Regular cardiac myocyte (primary cell): ENCODE data around the gene CACNA2D2. TPM values are rescaled to one million over a fixed set of nuclear protein-coding genes. Genes with fewer than 3 reads are reported as not detected.

Experiments used
- total RNA-seq: library from RNA; depleted of rRNA; stranded (reverse); fragments of >200 nt; gene quantifications from 2 replicates; pipeline ENCODE4 v1.2.3, GENCODE V29; 2014

Gene CACNA2D2
- not detected in 2 replicates for total RNA-seq

DNA sequence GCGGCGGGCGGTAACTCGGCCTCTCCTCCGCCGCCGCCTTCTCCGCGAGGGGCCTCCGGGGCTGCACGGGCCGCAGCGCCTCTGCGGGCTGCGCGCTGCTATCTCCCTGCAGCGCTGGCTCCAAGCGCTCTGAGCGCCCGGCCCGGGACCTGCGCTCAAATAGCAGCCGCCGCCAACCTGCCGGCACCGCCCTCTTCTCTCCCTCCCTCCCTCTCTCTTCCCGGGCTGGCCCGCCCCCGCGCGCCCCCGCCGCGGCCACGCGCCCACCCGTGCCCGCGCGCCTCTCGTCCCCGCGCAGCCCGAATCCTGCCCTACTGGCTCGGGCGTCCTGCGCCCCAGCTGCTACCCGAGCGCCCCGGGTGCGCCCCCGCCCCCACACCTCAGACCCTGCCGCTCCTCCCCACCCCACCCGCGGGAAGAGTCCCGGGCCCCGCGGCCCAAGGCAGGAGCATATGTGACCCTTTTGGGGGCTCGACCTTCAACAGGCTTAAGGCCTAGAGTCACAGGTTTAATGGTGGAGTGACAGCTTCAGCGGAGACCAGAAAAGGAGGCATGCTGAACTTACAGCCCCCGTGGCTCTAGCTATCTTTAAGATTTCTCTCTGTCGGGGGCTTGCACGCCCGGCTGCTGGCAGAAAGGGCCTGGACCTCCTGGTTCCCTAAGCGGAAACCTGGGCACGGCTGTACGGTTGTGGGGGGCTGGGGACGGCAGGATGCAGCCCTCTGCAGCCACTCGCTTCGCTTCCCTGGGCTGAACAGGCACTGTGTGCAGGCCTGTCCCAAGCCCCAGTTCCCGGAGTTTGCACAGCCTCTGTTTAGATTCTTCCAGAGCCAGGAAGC is at the start of gene CACNA2D2:
CACNA2D2 (minus strand) TSS at position 131 of the 839 bp plus-strand sequence. CDS start 211 bp downstream, outside the sequence.

DNA sequence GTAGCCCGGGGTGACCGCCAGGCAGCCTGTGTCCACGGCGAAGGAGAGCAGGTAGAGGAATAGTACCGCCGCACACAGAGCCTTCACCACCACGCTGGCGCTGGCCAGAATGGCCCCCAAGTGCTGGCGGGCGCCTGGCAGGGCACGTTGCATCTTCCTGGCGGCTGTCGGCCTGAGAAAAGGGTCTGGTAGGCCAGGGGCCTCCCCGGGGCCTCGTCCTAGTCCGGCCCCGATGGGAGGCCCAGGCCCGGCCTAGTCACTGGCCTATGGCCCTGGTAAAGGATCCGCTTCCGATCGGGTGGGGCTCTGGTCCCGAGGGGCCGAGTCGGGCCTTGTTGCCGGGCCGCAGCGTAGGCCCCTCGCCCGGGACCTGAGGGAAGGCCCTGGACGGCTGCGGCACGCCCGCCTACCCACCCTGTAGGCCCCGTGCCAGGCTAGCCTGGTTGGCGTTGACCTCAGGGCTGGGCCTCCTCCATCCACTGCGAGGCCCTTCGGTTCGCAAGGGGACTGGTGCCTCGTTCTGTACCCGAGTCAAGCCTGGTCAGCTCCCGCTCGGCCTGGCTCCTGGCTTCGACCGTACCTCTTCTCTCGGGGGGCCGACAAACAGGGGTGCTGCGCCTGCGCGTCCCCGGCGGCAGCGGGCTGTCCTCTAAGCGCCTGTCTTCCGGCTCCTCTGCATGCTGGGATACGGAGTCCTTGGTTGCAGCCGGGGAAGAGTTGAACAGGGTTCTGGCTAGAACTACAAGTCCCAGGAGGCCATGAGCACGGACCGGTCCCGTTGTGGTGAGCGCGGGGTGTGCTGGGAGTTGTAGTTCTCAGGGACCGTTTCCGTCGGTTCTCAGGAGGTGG is 144.3 kb downstream of the CACNA2D2 start, which contains the start of gene TMEM115:
TMEM115 (minus strand) TSS at position 611 of the 849 bp plus-strand sequence; CDS start at position 153, 458 bp downstream.

DNA sequence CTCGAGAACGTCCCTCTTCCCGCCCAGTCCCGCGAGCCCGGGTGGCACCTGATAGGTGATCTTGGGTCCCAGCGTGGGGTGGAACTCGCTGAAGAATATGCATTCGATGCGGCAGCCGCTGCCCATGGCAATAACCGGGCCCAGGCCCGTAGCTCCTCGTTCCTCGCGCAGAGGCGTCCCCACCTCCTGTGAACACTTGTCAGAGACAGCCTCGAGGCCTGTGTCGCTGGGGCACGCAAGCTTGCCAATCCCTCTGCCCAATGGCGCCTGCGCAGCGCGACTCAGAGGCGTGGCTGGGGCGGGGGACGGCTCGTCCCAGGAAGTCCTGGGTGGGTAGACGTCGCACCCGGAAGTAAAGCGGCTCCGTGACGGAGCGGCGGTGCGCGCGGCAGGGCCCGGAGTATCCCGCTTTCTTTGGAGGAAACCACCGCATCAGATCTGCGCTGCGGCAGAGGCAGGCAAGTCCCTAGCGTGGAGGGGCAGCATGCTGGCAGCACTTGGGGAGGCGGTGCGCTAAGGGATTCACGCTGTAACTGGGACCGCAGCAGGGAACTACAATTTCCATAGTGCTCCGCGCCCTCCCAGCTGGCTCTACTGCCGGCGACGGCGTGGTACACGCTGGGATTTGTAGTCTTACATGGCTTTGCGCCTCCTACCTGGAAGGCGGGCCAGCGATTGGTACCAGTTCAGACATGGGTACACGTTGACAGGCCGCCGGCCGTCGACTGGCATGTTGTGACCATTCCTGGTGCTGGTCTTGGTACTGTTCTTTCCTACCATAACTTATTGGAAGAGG is 152.7 kb downstream of the CACNA2D2 start, which contains the start of the genes CYB561D2 and NPRL2:
CYB561D2 (plus strand) TSS at position 336 of the 796 bp plus-strand sequence. CDS start 572 bp downstream, outside the sequence.
NPRL2 (minus strand) TSS at position 249 of the 796 bp plus-strand sequence; CDS start at position 126, 123 bp downstream.

DNA sequence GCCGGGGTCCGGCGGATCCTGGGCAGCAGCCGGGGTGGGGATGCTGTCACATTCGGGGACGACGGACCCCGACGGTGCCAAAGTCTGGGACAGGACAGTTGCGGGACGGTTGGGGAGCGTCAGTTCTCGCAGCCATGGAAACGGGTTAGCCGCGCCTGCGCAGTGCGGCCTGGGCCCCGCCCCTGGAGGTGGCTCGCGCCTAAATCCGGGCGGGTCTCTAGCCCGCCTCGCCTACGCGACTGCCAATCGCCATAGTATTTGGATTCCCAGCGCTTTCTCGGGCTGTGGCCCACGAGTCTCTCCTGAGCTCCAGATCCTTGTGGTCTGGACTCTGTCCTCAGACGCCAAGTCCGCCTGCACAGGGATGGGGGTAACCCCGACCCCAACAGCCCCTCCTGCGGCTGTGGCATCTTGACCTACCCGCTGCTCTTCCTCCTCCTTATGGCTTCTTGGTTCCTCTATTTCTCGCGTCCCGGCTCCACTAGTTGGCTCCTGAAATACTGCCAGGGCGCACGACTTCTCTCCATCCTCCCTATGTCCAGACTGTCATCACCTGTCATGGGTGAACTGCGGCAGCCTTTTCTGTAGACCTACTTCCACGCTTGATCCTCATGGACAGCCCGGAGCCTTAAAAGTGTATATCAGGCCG is 157.7 kb downstream of the CACNA2D2 start, which contains the start of gene ZMYND10:
ZMYND10 (minus strand) TSS at position 147 of the 649 bp plus-strand sequence. CDS start 153 bp downstream, outside the sequence.

DNA sequence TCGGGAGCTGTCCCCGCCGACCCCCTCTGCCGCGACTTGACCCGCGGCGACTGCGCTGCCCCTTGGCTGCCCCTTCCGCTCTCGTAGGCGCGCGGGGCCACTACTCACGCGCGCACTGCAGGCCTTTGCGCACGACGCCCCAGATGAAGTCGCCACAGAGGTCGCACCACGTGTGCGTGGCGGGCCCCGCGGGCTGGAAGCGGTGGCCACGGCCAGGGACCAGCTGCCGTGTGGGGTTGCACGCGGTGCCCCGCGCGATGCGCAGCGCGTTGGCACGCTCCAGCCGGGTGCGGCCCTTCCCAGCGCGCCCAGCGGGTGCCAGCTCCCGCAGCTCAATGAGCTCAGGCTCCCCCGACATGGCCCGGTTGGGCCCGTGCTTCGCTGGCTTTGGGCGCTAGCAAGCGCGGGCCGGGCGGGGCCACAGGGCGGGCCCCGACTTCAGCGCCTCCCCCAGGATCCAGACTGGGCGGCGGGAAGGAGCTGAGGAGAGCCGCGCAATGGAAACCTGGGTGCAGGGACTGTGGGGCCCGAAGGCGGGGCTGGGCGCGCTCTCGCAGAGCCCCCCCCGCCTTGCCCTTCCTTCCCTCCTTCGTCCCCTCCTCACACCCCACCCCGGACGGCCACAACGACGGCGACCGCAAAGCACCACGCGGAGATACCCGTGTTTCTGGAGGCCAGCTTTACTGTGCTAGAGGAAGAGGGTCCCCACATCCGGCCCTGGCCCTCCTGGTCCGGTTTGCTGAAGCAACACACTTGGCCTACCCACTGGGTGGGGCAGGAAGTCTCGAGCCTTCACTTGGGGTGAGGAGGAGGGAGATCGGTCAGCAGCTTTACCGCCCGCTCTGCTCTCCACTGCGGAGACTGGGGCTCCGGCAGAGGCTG is 162.7 kb downstream of the CACNA2D2 start, which contains the start of gene RASSF1:
RASSF1 (minus strand) TSS at position 389 of the 882 bp plus-strand sequence; CDS start at position 358, 31 bp downstream.

DNA sequence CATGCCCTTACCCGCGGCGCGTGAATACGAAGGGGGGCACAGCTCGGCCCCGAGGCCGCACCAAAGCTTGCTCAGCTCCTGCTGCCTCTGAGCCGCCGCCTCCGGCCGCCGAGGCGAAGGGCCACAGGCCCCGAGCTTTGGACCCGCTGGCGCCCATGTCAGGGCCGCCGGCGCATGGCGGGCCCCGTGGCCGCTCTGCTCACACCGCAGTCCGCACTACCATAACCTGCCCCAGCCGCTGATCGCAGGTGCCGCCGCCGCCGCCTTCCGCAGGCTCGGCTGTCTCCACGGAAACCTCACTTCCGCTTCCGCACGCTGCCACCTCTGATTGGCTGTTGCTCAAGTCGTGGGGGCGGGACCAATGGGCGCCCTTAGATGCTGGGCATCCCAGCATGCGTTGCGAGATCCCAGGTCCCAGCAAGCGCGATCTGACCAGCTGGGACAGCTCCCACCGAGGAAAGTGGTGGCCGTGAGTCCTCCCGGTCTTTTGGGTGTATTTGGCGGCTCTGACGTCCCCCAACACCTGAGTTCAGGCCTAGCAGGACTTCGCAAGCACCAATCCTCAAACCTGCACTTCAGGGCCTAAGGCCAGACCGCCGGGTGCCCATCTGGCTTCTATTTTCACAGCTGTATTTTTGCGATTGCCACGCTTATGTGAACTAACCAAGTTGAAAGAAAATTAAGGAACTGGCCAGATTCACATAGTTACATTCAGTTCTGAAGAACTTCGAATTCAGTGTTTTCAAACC is 175.3 kb downstream of the CACNA2D2 start, which contains the start of gene TUSC2:
TUSC2 (minus strand) TSS at position 281 of the 749 bp plus-strand sequence; CDS start at position 157, 124 bp downstream.

DNA sequence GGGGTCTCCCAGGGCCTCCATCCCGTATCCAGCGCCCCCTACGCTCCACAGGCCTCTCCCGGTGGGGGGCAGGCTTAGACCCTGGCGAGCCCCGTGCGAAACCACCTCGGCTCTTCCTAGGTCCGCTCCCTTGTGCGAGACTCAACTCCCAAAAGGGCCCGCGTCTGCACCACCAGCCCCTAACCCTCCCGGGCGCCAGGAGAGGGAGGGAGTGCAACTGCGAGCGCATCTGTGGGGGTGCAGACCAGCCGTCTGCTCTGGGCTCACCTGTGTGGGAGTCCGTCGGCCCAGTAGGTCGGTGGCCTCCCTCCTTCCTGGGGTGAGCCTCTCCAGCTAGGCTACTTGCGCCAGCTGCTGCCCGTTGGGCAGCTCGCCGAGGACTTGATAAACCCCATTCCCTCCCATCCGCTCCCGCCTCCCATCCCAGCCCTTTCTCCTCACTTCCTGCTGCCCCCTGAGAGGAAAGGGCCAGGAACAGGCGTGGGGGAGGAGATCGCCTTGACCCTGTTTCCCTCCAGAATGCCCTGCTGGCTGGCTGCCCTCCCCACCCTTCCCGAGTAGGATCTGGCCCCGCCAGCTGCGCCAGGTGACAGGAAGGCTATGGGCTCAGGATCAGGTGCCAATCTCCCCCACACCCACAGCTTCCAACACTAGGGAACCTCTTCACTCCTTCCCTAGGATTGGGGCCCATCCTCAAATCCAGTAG is 180.9 kb downstream of the CACNA2D2 start, which contains the start of gene HYAL2:
HYAL2 (minus strand) TSS at position 360 of the 706 bp plus-strand sequence. CDS start 2,256 bp downstream, outside the sequence.

Other genes starting within 250 kb of the CACNA2D2 start
- gene SEMA3B, start 234.5 kb downstream of the CACNA2D2 start, total RNA-seq = 1.2 and 2.8 TPM in 2 replicates
- gene LSMEM2, start 224.5 kb downstream of the CACNA2D2 start, total RNA-seq = under 0.01 TPM in 1 of 2 replicates, not detected in the other
- gene IFRD2, start 211.2 kb downstream of the CACNA2D2 start, total RNA-seq = 54.1 and 164 TPM in 2 replicates
- 5.2 and 6.8 TPM in 2 replicates for gene HYAL3, start 204.2 kb downstream of the CACNA2D2 start, total RNA-seq
- gene NAA80, start 204.2 kb downstream of the CACNA2D2 start, total RNA-seq = 2.1 and 3.9 TPM in 2 replicates
- gene HYAL1, start 200.1 kb downstream of the CACNA2D2 start, total RNA-seq = 0.96 and 2.5 TPM in 2 replicates
- gene HYAL2, start 180.9 kb downstream of the CACNA2D2 start, total RNA-seq = 60.6 and 83.6 TPM in 2 replicates
- gene TUSC2, start 175.4 kb downstream of the CACNA2D2 start, total RNA-seq = 16.6 and 21.3 TPM in 2 replicates
- gene RASSF1, start 162.8 kb downstream of the CACNA2D2 start, total RNA-seq = 32.8 and 49.3 TPM in 2 replicates
- gene ZMYND10, start 157.9 kb downstream of the CACNA2D2 start, total RNA-seq = 0.58 and 0.85 TPM in 2 replicates
- gene NPRL2, start 152.9 kb downstream of the CACNA2D2 start, total RNA-seq = 24.7 and 25.4 TPM in 2 replicates
- gene CYB561D2, start 152.8 kb downstream of the CACNA2D2 start, total RNA-seq = 34.1 and 46.2 TPM in 2 replicates
- 38.3 and 43.1 TPM in 2 replicates for gene TMEM115, start 144.1 kb downstream of the CACNA2D2 start, total RNA-seq
- 8.2 and 22.0 TPM in 2 replicates for gene C3orf18, start 64.1 kb upstream of the CACNA2D2 start, total RNA-seq
- gene HEMK1, start 65.9 kb upstream of the CACNA2D2 start, total RNA-seq = 13.5 and 15.9 TPM in 2 replicates
- 0.28 and 0.58 TPM in 2 replicates for gene CISH, start 108.1 kb upstream of the CACNA2D2 start, total RNA-seq
- gene MAPKAPK3, start 113.5 kb upstream of the CACNA2D2 start, total RNA-seq = 21.1 and 36.6 TPM in 2 replicates
- gene DOCK3, start 171.3 kb upstream of the CACNA2D2 start, total RNA-seq = 0.19 and 0.28 TPM in 2 replicates